Kidney epithelial cell (primary cell): ENCODE results near the gene ASAP2. TPM values are rescaled to one million over a fixed set of nuclear protein-coding genes. Genes with fewer than 3 reads are reported as not detected.

Experiments used
- DNase-seq: peaks from one replicate; pipeline ENCODE4 v3.0.0-alpha.2; 2010; ENCODE audit warnings: low read depth
- H3K27me3 ChIP-seq: 2 replicates; pipeline ENCODE4 v1.6.0; 2011; ENCODE audit warnings: low read length; ENCODE audit not compliant: control insufficient read depth, insufficient read depth
- H3K36me3 ChIP-seq: 2 replicates; pipeline ENCODE4 v1.5.1; 2011; ENCODE audit warnings: low read length; ENCODE audit not compliant: control insufficient read depth, insufficient read depth
- H3K4me3 ChIP-seq: 2 replicates; pipeline ENCODE4 v1.5.1; 2011; ENCODE audit warnings: low read depth, mild to moderate bottlenecking, control low read depth, low read length
- total RNA-seq: library from RNA; depleted of rRNA; stranded (reverse); fragments of >200 nt; gene quantifications from 2 replicates; pipeline ENCODE4 v1.2.3, GENCODE V29; 2015
- TF ChIP-seq, protein P1 (sequence below): IDR thresholded peaks from 2 replicates; pipeline ENCODE4 v1.5.1; 2011; ENCODE audit warnings: mild to moderate bottlenecking, moderate library complexity, low read length, control low read depth, inconsistent platforms; ENCODE audit not compliant: insufficient read depth, poor library complexity, severe bottlenecking

Gene ASAP2
- total RNA-seq, 1 donor from 2014 or later, result 42.2 TPM

DNA sequence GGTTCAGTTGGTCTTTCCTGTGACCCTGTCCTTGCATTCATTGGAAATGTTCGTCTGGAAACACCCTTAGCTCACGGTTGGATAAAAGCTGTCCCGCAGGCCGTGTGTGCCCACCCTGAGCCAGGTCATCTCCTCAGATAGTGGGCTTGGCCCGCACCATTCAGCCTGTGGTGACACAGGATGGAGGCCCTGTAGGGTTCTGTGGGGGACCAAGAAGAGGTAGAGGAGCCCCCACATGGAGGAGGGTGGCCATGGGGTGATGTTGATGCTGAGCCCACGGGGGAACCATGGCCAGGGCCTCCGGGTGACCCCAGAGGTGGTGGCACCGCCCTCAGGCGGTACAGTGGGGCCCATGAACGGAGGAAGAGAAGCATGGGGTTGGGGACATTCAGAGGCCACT is 62.7 kb downstream of the ASAP2 start:
- H3K36me3 ChIP-seq, result no peaks in the 10 kb centered on the region
- no peaks in the 10 kb centered on the region for H3K27me3 ChIP-seq
- H3K4me3 ChIP-seq, result no peak overlapping the region
- no peak for DNase-seq
- TF ChIP-seq, protein P1, sequence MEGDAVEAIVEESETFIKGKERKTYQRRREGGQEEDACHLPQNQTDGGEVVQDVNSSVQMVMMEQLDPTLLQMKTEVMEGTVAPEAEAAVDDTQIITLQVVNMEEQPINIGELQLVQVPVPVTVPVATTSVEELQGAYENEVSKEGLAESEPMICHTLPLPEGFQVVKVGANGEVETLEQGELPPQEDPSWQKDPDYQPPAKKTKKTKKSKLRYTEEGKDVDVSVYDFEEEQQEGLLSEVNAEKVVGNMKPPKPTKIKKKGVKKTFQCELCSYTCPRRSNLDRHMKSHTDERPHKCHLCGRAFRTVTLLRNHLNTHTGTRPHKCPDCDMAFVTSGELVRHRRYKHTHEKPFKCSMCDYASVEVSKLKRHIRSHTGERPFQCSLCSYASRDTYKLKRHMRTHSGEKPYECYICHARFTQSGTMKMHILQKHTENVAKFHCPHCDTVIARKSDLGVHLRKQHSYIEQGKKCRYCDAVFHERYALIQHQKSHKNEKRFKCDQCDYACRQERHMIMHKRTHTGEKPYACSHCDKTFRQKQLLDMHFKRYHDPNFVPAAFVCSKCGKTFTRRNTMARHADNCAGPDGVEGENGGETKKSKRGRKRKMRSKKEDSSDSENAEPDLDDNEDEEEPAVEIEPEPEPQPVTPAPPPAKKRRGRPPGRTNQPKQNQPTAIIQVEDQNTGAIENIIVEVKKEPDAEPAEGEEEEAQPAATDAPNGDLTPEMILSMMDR, result no peak

DNA sequence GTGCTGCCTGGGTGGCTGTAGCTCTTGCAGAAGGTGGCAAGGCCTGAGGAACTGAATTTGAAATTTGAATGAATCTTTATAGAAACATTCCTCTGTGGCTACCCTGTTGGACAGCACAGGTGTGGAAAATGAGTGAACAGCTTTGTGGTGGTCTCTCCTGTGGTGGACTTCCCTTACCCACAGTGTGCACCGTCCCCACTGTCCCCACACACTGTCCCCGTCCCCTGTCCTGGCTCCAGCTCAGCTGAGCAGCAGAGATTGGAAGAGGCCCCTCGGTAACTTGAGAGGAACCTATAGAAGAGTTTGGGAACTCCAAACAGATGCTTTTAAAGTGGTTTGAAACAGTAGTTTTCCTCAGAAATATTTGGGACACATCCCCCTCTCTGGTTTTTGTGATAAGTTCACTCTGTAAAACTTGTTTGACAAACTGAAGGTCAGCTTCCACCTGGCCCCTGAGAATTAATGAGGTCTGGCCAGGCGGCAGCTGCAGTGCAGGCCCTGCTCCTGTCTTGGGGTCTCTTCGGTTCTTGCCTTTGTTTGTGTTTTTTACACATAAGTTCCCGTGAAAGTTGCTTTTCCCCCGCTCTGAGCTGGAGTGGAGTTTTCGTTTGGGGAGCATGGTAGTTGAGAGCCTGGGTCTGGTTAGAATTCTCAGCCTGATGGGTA is 63.2 kb downstream of the ASAP2 start:
- TF ChIP-seq, protein P1, result no peak
- Histone ChIP-seq H3K27me3 (no peaks in the 10 kb centered on the region), H3K36me3 (no peaks in the 10 kb centered on the region), H3K4me3 (no peak overlapping the region)
- DNase-seq, result no peak

DNA sequence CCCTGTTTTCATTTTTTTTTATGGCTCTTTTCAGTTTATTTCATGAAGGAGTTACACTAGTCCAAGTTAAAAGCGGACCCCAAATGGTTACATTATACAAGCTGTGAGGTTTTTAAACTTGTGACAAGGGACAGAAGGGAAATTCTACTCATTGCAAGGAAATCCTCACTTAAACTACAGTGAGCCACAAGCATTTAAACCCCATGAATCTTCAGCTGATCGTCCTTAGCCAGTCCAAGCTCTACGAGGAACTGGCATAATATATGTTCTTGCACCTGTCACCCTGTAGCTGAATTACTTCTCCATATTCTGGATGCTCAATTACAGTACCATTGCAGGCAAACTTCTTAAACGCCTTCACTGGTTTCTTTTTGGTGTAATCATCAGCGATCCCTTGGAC is 64.5 kb downstream of the ASAP2 start:
- no peaks in the 10 kb centered on the region for H3K36me3 ChIP-seq
- DNase-seq, result no peak
- H3K4me3 ChIP-seq, result no peak overlapping the region
- H3K27me3 ChIP-seq, result no peaks in the 10 kb centered on the region
- TF ChIP-seq, protein P1, result no peak

- no peak for DNase-seq
- no peaks in the 10 kb centered on the region for H3K27me3 ChIP-seq
Measured at GRCh38 chr2:9271691-9272090, 65.1 kb downstream of the ASAP2 start.

DNA sequence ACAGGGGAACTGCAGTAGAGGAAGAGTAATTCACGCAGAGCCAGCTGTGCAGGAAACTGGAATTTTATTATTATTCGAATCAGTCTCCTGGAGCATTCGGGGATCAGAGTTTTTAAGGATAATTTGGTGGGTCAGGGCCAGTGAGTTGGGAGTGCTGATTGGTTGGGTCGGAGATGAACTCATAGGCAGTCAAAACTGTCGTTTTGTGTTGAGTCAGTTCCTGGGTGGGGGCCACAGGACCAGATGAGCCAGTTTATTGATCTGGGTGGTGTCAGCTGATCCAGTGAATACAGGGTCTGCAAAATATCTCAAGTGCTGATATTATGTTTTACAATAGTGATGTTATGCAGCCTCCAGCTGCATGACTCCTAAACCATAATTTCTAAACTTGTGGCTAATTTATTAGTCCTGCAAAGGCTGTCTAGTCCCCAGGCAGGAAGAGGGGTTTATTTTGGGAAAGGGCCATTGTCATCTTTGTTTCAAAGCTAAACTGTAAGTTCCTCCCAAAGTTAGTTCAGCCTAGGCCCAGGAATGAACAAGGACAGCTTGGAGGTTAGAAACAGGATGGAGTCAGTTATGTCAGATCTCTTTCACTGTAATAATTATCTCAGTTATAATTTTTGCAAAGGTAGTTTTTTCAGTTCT is 67.0 kb downstream of the ASAP2 start:
- TF ChIP-seq, protein P1, result no peak
- Histone ChIP-seq H3K4me3 (no peak overlapping the region), H3K36me3 (no peaks in the 10 kb centered on the region), H3K27me3 (no peaks in the 10 kb centered on the region)
- DNase-seq, result no peak

More at GRCh38 chr2:9271691-9272090, 65.1 kb downstream of the ASAP2 start:
- Histone ChIP-seq H3K4me3 (no peak overlapping the region), H3K36me3 (no peaks in the 10 kb centered on the region)
- TF ChIP-seq, protein P1, result no peak
